Karpas-422 (cell line): ENCODE data around the gene GRIA4. TPM values are rescaled to one million over a fixed set of nuclear protein-coding genes. Genes with fewer than 3 reads are reported as not detected.

Source experiments
- DNase-seq: peaks from one replicate; pipeline ENCODE4 v3.0.0-alpha.2; 2015
- H2AFZ ChIP-seq: fragments of 200-600 bp; sonication (generic); 2 replicates; pipeline ENCODE4 v1.6.1; 2014; ENCODE audit warnings: antibody characterized with exemption, low read length, mixed read lengths
- H3K27ac ChIP-seq: fragments of 200-600 bp; sonication (generic); 2 replicates; pipeline ENCODE4 v1.5.1; 2014; ENCODE audit warnings: mild to moderate bottlenecking, low read length, moderate library complexity
- H3K27me3 ChIP-seq: fragments of 200-600 bp; sonication (generic); 2 replicates; pipeline ENCODE4 v1.6.1; 2014; ENCODE audit warnings: low read length, mixed read lengths
- H3K36me3 ChIP-seq: fragments of 200-600 bp; sonication (generic); 2 replicates; pipeline ENCODE4 v1.6.1; 2014; ENCODE audit warnings: low read length, mixed read lengths; ENCODE audit not compliant: insufficient read depth
- H3K4me1 ChIP-seq: fragments of 200-600 bp; sonication (generic); 2 replicates; pipeline ENCODE4 v1.6.1; 2014; ENCODE audit warnings: mild to moderate bottlenecking, low read length, mixed read lengths
- H3K4me2 ChIP-seq: fragments of 200-600 bp; sonication (generic); 2 replicates; pipeline ENCODE4 v1.6.1; 2014; ENCODE audit warnings: low read length, low read depth, mild to moderate bottlenecking; ENCODE audit not compliant: poor library complexity, severe bottlenecking
- H3K4me3 ChIP-seq: fragments of 200-600 bp; sonication (generic); 2 replicates; pipeline ENCODE4 v1.5.1; 2014; ENCODE audit warnings: mild to moderate bottlenecking, antibody characterized with exemption, low read length, mixed read lengths
- H3K79me2 ChIP-seq: fragments of 200-600 bp; sonication (generic); 2 replicates; pipeline ENCODE4 v1.6.1; 2014; ENCODE audit warnings: mild to moderate bottlenecking, low read length, mixed read lengths
- H3K9ac ChIP-seq: fragments of 200-600 bp; sonication (generic); 2 replicates; pipeline ENCODE4 v1.6.0; 2014; ENCODE audit warnings: low read length
- H3K9me2 ChIP-seq: fragments of 200-600 bp; sonication (generic), shearing (Covaris generic); replicated peaks from 2 replicates; pipeline ENCODE4 v1.6.0; 2014; ENCODE audit warnings: mild to moderate bottlenecking, low read length, moderate library complexity; ENCODE audit not compliant: insufficient read depth
- H3K9me3 ChIP-seq: fragments of 300-700, 200-600 bp; sonication (generic); 2 replicates; pipeline ENCODE4 v1.6.1; 2014; ENCODE audit warnings: low read length, mixed read lengths
- H4K20me1 ChIP-seq: fragments of 200-600 bp; sonication (generic); 2 replicates; pipeline ENCODE4 v1.6.1; 2014; ENCODE audit warnings: mild to moderate bottlenecking, antibody characterized with exemption, low read length, low read depth; ENCODE audit not compliant: insufficient read depth
- total RNA-seq: library from RNA; depleted of rRNA; stranded (reverse); fragments of >200 nt; shearing (Covaris generic); gene quantifications from 2 replicates; pipeline ENCODE4 v1.2.3, GENCODE V29; 2014; ENCODE audit warnings: low replicate concordance

The GRIA4 gene
- total RNA-seq, 1 experiment from 2014 or later, result 0.19 TPM

GRCh38 chr11:105705786-105706530 lies 96.1 kb downstream of the GRIA4 start:
- H3K4me1 ChIP-seq, result no peaks in the 10 kb centered on the region
- H3K9ac ChIP-seq, result no peak overlapping the region
- H3K79me2 ChIP-seq, result no peaks in the 10 kb centered on the region
- no peak for DNase-seq
- no peaks in the 10 kb centered on the region for H3K27me3 ChIP-seq
- no peaks in the 10 kb centered on the region for H3K36me3 ChIP-seq
- no peak overlapping the region for H3K27ac ChIP-seq
- no peaks in the 10 kb centered on the region for H3K9me3 ChIP-seq
- no peaks in the 10 kb centered on the region for H3K9me2 ChIP-seq
- no peak overlapping the region for H3K4me3 ChIP-seq
- no peak overlapping the region for H3K4me2 ChIP-seq
- no peak overlapping the region for H2AFZ ChIP-seq
- H4K20me1 ChIP-seq, result no peaks in the 10 kb centered on the region

GRCh38 chr11:105713106-105713505 lies 103.2 kb downstream of the GRIA4 start:
- Histone ChIP-seq H3K36me3 (no peaks in the 10 kb centered on the region), H3K79me2 (no peaks in the 10 kb centered on the region), H3K4me2 (no peak overlapping the region), H3K9me3 (no peaks in the 10 kb centered on the region; the same call in 1 of the 2 replicates), H3K4me3 (no peak overlapping the region), H2AFZ (no peak overlapping the region), H3K27me3 (no peaks in the 10 kb centered on the region), H3K27ac (no peak overlapping the region), H3K4me1 (no peaks in the 10 kb centered on the region), H4K20me1 (no peaks in the 10 kb centered on the region), H3K9me2 (0 out of 2 replicates have a peak, but pooled peaks cover 3% of the 10 kb centered on the region), H3K9ac (no peak overlapping the region)
- no peak for DNase-seq

DNA sequence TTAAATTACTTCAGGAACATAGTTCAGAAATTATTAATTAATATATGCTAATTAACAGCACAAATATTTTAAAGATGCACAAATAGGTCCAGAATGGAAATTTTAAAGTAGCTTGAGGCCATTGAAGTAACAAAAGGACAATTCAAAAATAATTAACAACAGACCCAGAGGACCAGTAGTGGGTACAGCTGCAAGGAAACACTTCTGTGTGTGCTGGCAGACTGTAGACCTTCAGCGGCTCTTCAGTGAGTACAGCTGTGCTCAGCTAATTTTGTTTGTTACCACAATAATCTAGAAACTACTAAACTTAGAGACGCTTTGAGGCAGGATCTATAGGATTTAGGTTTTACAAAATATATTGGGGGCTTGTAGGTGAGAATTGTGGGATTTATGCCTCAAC lies 103.8 kb downstream of the GRIA4 start:
- Histone ChIP-seq H3K9me3 (no peaks in the 10 kb centered on the region; the same call in 1 of the 2 replicates), H4K20me1 (no peaks in the 10 kb centered on the region), H3K4me1 (no peaks in the 10 kb centered on the region), H3K27ac (no peak overlapping the region), H3K36me3 (no peaks in the 10 kb centered on the region), H3K9me2 (0 out of 2 replicates have a peak, but pooled peaks cover 3% of the 10 kb centered on the region), H3K4me3 (no peak overlapping the region), H3K79me2 (no peaks in the 10 kb centered on the region), H2AFZ (no peak overlapping the region), H3K4me2 (no peak overlapping the region), H3K27me3 (no peaks in the 10 kb centered on the region), H3K9ac (no peak overlapping the region)
- no peak for DNase-seq

DNA sequence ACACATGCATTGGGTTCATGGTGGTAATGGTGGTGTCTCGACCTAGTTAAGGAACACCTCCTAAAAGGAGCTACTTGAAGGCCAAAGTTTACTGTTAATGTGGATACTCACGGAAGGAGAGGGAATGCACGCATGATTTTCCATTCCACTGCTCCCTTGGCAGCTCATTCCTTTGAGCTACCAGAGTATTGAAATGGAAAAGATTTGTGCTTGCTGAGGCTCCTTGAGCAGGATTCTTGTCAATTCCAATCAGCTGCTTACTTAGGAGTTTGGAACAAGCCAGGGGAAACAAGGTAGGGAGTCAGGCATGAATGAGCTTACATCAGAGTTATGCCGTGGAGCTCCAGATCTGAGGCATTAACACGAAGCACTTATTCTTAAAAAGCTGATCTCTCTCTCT lies 108.8 kb downstream of the GRIA4 start:
- H3K9me3 ChIP-seq, result no peaks in the 10 kb centered on the region; the same call in 1 of the 2 replicates
- H4K20me1 ChIP-seq, result no peaks in the 10 kb centered on the region
- no peak for DNase-seq
- peaks cover 3% of the 10 kb centered on the region; the same call in 1 of the 2 replicates for H3K9me2 ChIP-seq
- H3K4me2 ChIP-seq, result no peak overlapping the region
- no peak overlapping the region for H3K9ac ChIP-seq
- no peak overlapping the region for H3K27ac ChIP-seq
- H2AFZ ChIP-seq, result no peak overlapping the region
- no peaks in the 10 kb centered on the region for H3K27me3 ChIP-seq
- no peaks in the 10 kb centered on the region for H3K4me1 ChIP-seq
- H3K36me3 ChIP-seq, result no peaks in the 10 kb centered on the region
- H3K79me2 ChIP-seq, result no peaks in the 10 kb centered on the region
- no peak overlapping the region for H3K4me3 ChIP-seq

DNA sequence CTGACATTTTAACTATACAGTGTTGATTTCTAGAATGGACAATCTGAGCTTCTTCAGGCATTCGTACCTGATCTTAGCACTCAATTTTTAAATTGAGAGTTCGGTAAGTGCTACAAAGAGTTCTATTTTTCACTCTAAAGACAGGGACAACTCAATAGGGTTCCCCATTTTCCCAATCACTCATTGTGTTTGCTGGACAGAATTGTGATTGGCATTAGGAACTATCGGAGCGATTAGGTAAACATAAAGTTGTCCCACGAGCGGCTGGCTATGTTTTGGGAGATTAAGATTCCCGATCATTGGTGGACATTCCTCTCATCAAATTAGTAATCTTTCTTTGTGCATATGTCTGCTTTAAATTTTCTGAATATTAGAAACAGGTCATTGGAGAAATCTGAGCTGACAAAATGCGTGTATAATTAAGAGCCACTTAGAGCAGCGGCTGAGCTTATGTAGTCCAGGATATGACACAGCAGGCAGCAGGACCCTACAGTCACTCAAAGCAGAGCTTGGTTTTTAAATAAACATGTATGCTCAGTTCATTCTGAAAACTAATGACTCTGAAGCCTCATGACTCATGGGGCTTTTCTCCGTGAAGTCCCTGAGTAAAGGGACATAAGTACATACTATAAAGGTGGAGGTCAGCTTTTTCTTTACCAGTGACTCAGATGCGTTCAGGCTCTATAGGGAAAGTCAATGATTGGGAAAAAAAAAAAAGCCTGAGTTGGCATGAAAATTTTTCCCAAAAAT lies 109.4 kb downstream of the GRIA4 start:
- DNase-seq, result no peak
- H3K9ac ChIP-seq, result no peak overlapping the region
- H3K27me3 ChIP-seq, result no peaks in the 10 kb centered on the region
- no peaks in the 10 kb centered on the region for H3K36me3 ChIP-seq
- no peaks in the 10 kb centered on the region for H4K20me1 ChIP-seq
- peaks cover 2% of the 10 kb centered on the region; the same call in 1 of the 2 replicates for H3K9me2 ChIP-seq
- no peaks in the 10 kb centered on the region for H3K79me2 ChIP-seq
- no peaks in the 10 kb centered on the region for H3K4me1 ChIP-seq
- no peaks in the 10 kb centered on the region; the same call in 1 of the 2 replicates for H3K9me3 ChIP-seq
- no peak overlapping the region for H3K4me3 ChIP-seq
- H3K27ac ChIP-seq, result no peak overlapping the region
- no peak overlapping the region for H3K4me2 ChIP-seq
- H2AFZ ChIP-seq, result no peak overlapping the region

GRCh38 chr11:105720096-105720495 lies 110.2 kb downstream of the GRIA4 start:
- no peaks in the 10 kb centered on the region for H4K20me1 ChIP-seq
- H3K79me2 ChIP-seq, result no peaks in the 10 kb centered on the region
- H3K36me3 ChIP-seq, result no peaks in the 10 kb centered on the region
- DNase-seq, result no peak
- H3K9me3 ChIP-seq, result no peaks in the 10 kb centered on the region; the same call in 1 of the 2 replicates
- no peaks in the 10 kb centered on the region; the same call in 1 of the 2 replicates for H3K9me2 ChIP-seq
- H3K27me3 ChIP-seq, result no peaks in the 10 kb centered on the region
- H3K4me1 ChIP-seq, result no peaks in the 10 kb centered on the region
- no peak overlapping the region for H3K4me3 ChIP-seq
- no peak overlapping the region for H3K27ac ChIP-seq
- H3K9ac ChIP-seq, result no peak overlapping the region
- no peak overlapping the region for H3K4me2 ChIP-seq
- H2AFZ ChIP-seq, result no peak overlapping the region

DNA sequence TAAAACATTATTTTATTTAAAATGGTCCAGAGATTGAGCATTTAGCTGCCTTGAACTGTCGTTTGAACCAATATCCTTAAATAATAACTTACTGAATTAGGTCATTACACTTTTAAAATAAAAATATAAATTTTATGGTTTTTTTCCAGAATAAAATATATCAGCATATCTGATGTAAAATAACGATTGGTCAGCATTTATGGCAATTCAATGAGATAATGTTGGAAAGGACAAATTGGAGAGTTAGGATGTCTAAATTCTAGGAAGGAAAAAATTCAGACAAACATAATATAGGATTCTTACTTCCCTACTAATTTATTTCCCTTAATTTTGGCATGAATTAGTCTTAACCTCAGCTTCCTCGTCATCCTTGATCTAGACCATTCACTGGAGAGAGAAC lies 113.4 kb downstream of the GRIA4 start:
- no peak overlapping the region for H3K9ac ChIP-seq
- H3K9me3 ChIP-seq, result no peaks in the 10 kb centered on the region; the same call in 1 of the 2 replicates
- H3K4me3 ChIP-seq, result no peak overlapping the region
- H3K27me3 ChIP-seq, result no peaks in the 10 kb centered on the region
- H3K9me2 ChIP-seq, result no peaks in the 10 kb centered on the region; the same call in 1 of the 2 replicates
- H3K36me3 ChIP-seq, result no peaks in the 10 kb centered on the region
- no peaks in the 10 kb centered on the region for H3K79me2 ChIP-seq
- no peaks in the 10 kb centered on the region for H4K20me1 ChIP-seq
- no peaks in the 10 kb centered on the region for H3K4me1 ChIP-seq
- no peak overlapping the region for H2AFZ ChIP-seq
- no peak overlapping the region for H3K4me2 ChIP-seq
- H3K27ac ChIP-seq, result no peak overlapping the region
- DNase-seq, result no peak

DNA sequence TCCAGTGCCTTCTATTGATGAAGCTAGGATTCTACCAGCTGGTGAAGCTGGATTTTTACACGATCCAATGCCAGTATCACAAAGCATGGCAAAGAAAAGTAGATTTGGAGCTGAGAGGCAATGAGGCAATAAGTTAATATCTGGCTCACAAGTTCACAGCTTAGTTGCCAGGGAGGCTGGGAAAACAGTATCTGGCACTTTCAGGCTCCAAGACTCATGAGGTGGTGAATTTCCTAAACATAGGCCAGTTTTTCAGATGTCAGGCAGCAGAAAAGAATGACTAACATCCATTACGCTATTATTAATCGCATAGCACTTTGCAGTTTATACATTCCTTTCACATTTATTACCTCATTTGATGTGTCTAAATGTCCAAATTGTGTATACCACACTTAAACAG lies 122.7 kb downstream of the GRIA4 start:
- no peak overlapping the region for H3K4me2 ChIP-seq
- H3K4me3 ChIP-seq, result no peak overlapping the region
- no peaks in the 10 kb centered on the region for H3K36me3 ChIP-seq
- H3K4me1 ChIP-seq, result no peaks in the 10 kb centered on the region
- H3K27ac ChIP-seq, result no peak overlapping the region
- H3K79me2 ChIP-seq, result no peaks in the 10 kb centered on the region
- H3K9me3 ChIP-seq, result no peaks in the 10 kb centered on the region
- H4K20me1 ChIP-seq, result no peaks in the 10 kb centered on the region
- no peak overlapping the region for H2AFZ ChIP-seq
- no peak for DNase-seq
- no peak overlapping the region for H3K9ac ChIP-seq
- H3K27me3 ChIP-seq, result peaks cover 3% of the 10 kb centered on the region; the same call in 1 of the 2 replicates
- 0 out of 2 replicates have a peak, but pooled peaks cover 3% of the 10 kb centered on the region for H3K9me2 ChIP-seq
